Glomerular visceral epithelial cell (primary cell): ENCODE data around the gene MON1B.

Experiments
- DNase-seq: peaks from one replicate; pipeline ENCODE4 v3.0.0-alpha.2; 2016; ENCODE audit errors: extremely low spot score

The MON1B gene

DNA sequence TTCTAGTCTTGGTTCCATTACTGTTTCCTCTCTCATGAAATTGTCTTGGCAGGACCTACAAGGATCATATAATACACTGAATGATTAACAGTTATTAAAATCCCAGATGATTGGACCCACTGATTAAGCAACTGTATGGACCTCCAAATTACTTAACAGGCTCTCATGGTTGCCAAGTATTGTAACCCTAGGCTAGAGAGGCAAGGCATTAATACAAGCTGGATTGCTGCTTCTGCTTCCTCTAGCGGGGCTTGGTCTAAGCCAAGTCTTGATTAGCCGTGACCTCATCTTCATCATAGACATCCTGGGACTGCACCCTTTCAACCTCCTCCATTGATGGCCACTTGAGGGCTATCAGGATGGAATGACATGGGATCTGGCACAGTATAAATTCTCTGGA is 55.2 kb downstream of the MON1B start:
- no peak for DNase-seq

GRCh38 chr16:77250400-77250799 is 59.4 kb downstream of the MON1B start:
- DNase-seq, result no peak
